Adrenal gland (tissue), 12 donors: ENCODE measurements around the gene WDR91. TPM values are rescaled to one million over a fixed set of nuclear protein-coding genes. Genes with fewer than 3 reads are reported as not detected.

Experiments
- DNase-seq, 7 donors: peaks; one replicate each; pipeline ENCODE4 v3.0.0-alpha.2; 2019 to 2020
- H3K27ac ChIP-seq, 5 donors: fragments of 200-600 bp; sonication (generic) in 4 of 5; 1 replicate in 3 of 5; 2 replicates in 2 of 5; pipeline versions ENCODE4 v1.5.1 to v1.8.0; 2016 to 2020; ENCODE audit warnings: mild to moderate bottlenecking in 1 of 5
- H3K27me3 ChIP-seq: fragments of 200-600 bp; 2 replicates; pipeline ENCODE4 v1.8.0; 2021
- H3K36me3 ChIP-seq, 2 donors: fragments of 200-600 bp; replicated peaks in 1 of 2; 1 replicate in 1 of 2; 2 replicates in 1 of 2; pipeline versions ENCODE4 v1.5.1 to v1.8.0; 2018 to 2022
- H3K4me1 ChIP-seq, 2 donors: fragments of 200-600 bp; replicated peaks in 1 of 2; 1 replicate in 1 of 2; 2 replicates in 1 of 2; pipeline versions ENCODE4 v1.5.1 to v1.8.0; 2018 to 2021
- H3K4me3 ChIP-seq, 4 donors: fragments of 200-600 bp; sonication (generic) in 3 of 4; one replicate each; pipeline ENCODE4 v1.5.1; 2016 to 2018
- H3K9me3 ChIP-seq, 3 donors: fragments of 200-600 bp; sonication (generic) in 1 of 3; replicated peaks in 1 of 3; 1 replicate in 2 of 3; 2 replicates in 1 of 3; pipeline versions ENCODE4 v1.5.1 to v1.8.0; 2016 to 2021
- POLR2A ChIP-seq, 2 donors: fragments of 450-650 bp; IDR thresholded peaks; one replicate each; pipeline ENCODE4 v1.6.1; 2017; ENCODE audit warnings: antibody characterized with exemption in 2 of 2, mild to moderate bottlenecking in 2 of 2, moderate library complexity in 1 of 2
- WGBS, 4 donors: extraction: QIAGEN DNeasy Blood & Tissue Kit in 2 of 4; methylation state at CpG; one replicate each; pipeline versions ENCODE4 v1.1.5 to v1.1.7; 2013 to 2017; 5-methylcytosine and 5-hydroxymethylcytosine counted together
- intact Hi-C, 2 donors: fragments of 100-400 bp; cut with DNase I; formaldehyde crosslinking; loops; one replicate each; pipeline versions ENCODE4 v1.14.1 to v1.15.0; 2022 to 2023
- polyA plus RNA-seq, 3 donors: library from polyadenylated mRNA; stranded (reverse); fragments of 200-250 nt in 2 of 3; fragments of 350-450 nt in 1 of 3; fragmentation: Illumina TruSeq in 1 of 3; extraction: RNeasy Lipid Tissue Mini Kit (QIAGEN cat#74804) in 1 of 3; gene quantifications; one replicate each; pipeline ENCODE4 v1.2.3, GENCODE V29; 2013 to 2014
- total RNA-seq, 9 donors: library from RNA; depleted of rRNA in 4 of 9; stranded (reverse); fragments of >200 nt in 4 of 9; fragments of 120-200 nt in 1 of 9; fragmentation: NEBNext Ultra II Directional in 1 of 9; extraction: Animal tissue kit (Norgen Biotek cat#: 25700) in 1 of 9; gene quantifications; one replicate each; pipeline versions ENCODE4 v1.1.0 to v1.2.4, GENCODE V29; 2013 to 2023
- TF ChIP-seq, protein P1 (sequence below), 6 experiments: fragments of 450-650 bp in 4 of 6; fragments of 200-600 bp in 2 of 6; sonication (generic) in 1 of 6; IDR thresholded peaks; 1 replicate in 5 of 6; 2 replicates in 1 of 6; pipeline versions ENCODE4 v1.5.1 to v1.8.0; 2016 to 2021; ENCODE audit warnings: antibody characterized with exemption in 6 of 6, mild to moderate bottlenecking in 2 of 6, moderate library complexity in 1 of 6
- donor health status: healthy with polysubstance abuse.
- donor health status: Bipolar disorder and iron deficiency.
- donor health status: DM: yes; HTN: yes; CAD: no.
- donor health status: DM: no; HTN: no; CAD: no.
- donor health status: DM: no; HTN: no; CAD: no.
- donor health status: DM: yes; HTN: yes; CAD: no.

WDR91 gene
- total and polyA plus RNA-seq, 12 donors, result 6.8 to 29.6 (median 15.5) TPM

DNA sequence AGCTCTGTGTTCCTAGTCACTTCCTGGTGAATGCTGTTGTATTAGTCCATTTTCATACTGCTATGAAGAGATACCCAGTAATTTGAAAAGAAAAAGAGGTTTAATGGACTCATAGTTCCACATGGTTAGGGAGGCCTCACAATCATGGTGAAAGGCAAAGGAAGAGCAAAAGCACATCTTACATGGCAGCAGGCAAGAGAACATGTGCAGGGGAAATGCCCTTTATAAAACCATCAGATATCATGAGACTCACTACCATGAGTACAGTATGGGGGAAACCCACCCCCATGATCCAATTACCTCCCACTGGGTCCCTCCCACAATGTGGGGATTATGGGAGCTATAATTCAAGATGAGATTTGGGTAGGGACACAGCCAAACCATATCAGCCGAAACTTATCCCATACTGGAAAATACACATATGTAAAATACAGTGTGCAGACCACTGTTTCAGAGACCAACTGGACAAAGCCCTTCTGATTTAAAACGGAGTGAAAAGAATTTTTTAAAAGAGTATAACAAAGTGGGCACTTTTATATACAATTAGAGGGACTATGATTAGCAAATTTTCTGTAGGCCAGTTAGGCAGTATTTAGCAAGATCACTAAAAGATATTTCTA lies 48.8 kb downstream of the WDR91 start:
- Histone ChIP-seq H3K4me1 (peaks cover 29 to 51% of the 10 kb centered on the region in 2 donors), H3K27ac (peak overlapping the region in 2 of 5 donors; percentile 80 to 85), H3K4me3 (no peak overlapping the region), H3K9me3 (no peaks in the 10 kb centered on the region), H3K36me3 (peaks cover 0 to 28% of the 10 kb centered on the region in 2 donors), H3K27me3 (no peaks in the 10 kb centered on the region)
- TF ChIP-seq, protein P1, sequence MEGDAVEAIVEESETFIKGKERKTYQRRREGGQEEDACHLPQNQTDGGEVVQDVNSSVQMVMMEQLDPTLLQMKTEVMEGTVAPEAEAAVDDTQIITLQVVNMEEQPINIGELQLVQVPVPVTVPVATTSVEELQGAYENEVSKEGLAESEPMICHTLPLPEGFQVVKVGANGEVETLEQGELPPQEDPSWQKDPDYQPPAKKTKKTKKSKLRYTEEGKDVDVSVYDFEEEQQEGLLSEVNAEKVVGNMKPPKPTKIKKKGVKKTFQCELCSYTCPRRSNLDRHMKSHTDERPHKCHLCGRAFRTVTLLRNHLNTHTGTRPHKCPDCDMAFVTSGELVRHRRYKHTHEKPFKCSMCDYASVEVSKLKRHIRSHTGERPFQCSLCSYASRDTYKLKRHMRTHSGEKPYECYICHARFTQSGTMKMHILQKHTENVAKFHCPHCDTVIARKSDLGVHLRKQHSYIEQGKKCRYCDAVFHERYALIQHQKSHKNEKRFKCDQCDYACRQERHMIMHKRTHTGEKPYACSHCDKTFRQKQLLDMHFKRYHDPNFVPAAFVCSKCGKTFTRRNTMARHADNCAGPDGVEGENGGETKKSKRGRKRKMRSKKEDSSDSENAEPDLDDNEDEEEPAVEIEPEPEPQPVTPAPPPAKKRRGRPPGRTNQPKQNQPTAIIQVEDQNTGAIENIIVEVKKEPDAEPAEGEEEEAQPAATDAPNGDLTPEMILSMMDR (IDR thresholded peaks at IDR 0.05), result no peak
- no peak for TF ChIP-seq POLR2A (IDR thresholded peaks at IDR 0.05)
- intact Hi-C loops, result loop anchor here (10.0 kb wide), 3 partner anchors 168 to 468 kb away; partner anchors contain the start of gene AGBL3 (in 1 of the 2)
- 88 to 99% (median 94%) methylated on average over 2 of the region's 2 CpGs for WGBS, 4 donors
- no peak for DNase-seq

DNA sequence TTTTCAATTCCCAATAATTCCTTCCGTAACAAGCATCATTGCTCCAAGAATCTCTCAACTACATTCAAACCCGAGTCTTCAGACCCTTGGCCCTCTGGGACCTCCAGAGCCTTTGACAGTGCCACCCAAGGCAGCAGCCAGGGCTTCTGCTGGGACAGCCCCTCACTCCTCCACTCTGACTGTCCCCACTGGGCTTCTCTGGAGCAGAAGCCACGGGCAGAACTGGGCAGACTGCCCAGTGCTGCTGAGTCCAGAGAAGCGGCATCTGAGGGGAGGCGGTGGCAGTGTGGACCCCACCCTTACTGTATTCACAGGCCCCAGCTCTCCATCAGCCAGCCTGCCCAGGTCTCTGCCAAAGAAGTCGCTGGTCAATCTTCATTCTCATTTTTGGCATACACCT lies 49.7 kb downstream of the WDR91 start:
- peaks cover 29 to 46% of the 10 kb centered on the region in 2 donors for H3K4me1 ChIP-seq
- intact Hi-C loops, result loop anchor here (10.0 kb wide), 3 partner anchors 167 to 467 kb away; partner anchors contain the start of gene AGBL3 (in 1 of the 2)
- no peak overlapping the region for H3K4me3 ChIP-seq
- TF ChIP-seq, protein P1 (IDR thresholded peaks at IDR 0.05), result no peak
- TF ChIP-seq POLR2A (IDR thresholded peaks at IDR 0.05), result no peak
- H3K27ac ChIP-seq, result peak overlapping the region in 2 of 5 donors; percentile 80 to 85
- no peaks in the 10 kb centered on the region for H3K9me3 ChIP-seq
- H3K27me3 ChIP-seq, result no peaks in the 10 kb centered on the region
- DNase-seq, result no peak
- peaks cover 0 to 20% of the 10 kb centered on the region in 2 donors for H3K36me3 ChIP-seq
- WGBS, 4 donors, result 72 to 83% (median 76%) methylated on average over 6 of the region's 6 CpGs

- intact Hi-C loops, result loop anchor here (10.0 kb wide), 3 partner anchors 166 to 466 kb away; partner anchors contain the start of gene AGBL3 (in 1 of the 2)
- Histone ChIP-seq H3K36me3 (peaks cover 0 to 14% of the 10 kb centered on the region in 2 donors), H3K4me1 (peaks cover 29 to 46% of the 10 kb centered on the region in 2 donors), H3K9me3 (peaks cover 0 to 6% (median 0%) of the 10 kb centered on the region in 3 donors), H3K4me3 (no peak overlapping the region), H3K27me3 (no peaks in the 10 kb centered on the region), H3K27ac (peak overlapping the region; percentile 43 to 85 (median 77))
- WGBS, 4 donors, result 39 to 53% (median 50%) methylated on average over 9 of the region's 9 CpGs
- no peak for DNase-seq
- TF ChIP-seq, protein P1 (IDR thresholded peaks at IDR 0.05), result peak in 1 of 6 experiments; percentile 18
- TF ChIP-seq POLR2A (IDR thresholded peaks at IDR 0.05), result no peak
Measured at GRCh38 chr7:135160858-135161653, 50.3 kb downstream of the WDR91 start.
